ENCODE measurements around the gene DIAPH1.

The DIAPH1 gene

DNA sequence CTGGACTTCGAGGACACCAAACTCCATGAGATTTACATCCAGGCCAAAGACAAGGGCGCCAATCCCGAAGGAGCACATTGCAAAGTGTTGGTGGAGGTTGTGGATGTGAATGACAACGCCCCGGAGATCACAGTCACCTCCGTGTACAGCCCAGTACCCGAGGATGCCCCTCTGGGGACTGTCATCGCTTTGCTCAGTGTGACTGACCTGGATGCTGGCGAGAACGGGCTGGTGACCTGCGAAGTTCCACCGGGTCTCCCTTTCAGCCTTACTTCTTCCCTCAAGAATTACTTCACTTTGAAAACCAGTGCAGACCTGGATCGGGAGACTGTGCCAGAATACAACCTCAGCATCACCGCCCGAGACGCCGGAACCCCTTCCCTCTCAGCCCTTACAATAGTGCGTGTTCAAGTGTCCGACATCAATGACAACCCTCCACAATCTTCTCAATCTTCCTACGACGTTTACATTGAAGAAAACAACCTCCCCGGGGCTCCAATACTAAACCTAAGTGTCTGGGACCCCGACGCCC lies 141.7 kb downstream of the DIAPH1 start:
- in situ Hi-C loops (cut with MboI; ENCODE audit: low sequenced_read_pairs, unreplicated experiment) = no loop called here
- no peak for DNase-seq (ENCODE audit: low spot score)
- TF ChIP-seq, protein P1, sequence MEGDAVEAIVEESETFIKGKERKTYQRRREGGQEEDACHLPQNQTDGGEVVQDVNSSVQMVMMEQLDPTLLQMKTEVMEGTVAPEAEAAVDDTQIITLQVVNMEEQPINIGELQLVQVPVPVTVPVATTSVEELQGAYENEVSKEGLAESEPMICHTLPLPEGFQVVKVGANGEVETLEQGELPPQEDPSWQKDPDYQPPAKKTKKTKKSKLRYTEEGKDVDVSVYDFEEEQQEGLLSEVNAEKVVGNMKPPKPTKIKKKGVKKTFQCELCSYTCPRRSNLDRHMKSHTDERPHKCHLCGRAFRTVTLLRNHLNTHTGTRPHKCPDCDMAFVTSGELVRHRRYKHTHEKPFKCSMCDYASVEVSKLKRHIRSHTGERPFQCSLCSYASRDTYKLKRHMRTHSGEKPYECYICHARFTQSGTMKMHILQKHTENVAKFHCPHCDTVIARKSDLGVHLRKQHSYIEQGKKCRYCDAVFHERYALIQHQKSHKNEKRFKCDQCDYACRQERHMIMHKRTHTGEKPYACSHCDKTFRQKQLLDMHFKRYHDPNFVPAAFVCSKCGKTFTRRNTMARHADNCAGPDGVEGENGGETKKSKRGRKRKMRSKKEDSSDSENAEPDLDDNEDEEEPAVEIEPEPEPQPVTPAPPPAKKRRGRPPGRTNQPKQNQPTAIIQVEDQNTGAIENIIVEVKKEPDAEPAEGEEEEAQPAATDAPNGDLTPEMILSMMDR (IDR thresholded peaks at IDR 0.05; ENCODE audit: borderline replicate concordance, control extremely low read depth, extremely low read depth, insufficient read depth, missing control alignments) = no peak

DNA sequence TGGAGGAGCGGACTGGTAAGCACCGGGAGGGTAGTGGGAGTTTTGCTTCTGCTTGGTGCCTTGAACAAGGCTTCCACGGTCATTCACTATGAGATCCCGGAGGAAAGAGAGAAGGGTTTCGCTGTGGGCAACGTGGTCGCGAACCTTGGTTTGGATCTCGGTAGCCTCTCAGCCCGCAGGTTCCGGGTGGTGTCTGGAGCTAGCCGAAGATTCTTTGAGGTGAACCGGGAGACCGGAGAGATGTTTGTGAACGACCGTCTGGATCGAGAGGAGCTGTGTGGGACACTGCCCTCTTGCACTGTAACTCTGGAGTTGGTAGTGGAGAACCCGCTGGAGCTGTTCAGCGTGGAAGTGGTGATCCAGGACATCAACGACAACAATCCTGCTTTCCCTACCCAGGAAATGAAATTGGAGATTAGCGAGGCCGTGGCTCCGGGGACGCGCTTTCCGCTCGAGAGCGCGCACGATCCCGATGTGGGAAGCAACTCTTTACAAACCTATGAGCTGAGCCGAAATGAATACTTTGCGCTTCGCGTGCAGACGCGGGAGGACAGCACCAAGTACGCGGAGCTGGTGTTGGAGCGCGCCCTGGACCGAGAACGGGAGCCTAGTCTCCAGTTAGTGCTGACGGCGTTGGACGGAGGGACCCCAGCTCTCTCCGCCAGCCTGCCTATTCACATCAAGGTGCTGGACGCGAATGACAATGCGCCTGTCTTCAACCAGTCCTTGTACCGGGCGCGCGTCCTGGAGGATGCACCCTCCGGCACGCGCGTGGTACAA lies 142.5 kb downstream of the DIAPH1 start:
- in situ Hi-C loops (cut with MboI; ENCODE audit: low sequenced_read_pairs, unreplicated experiment) = no loop called here
- peak; percentile 56 for DNase-seq (ENCODE audit: low spot score)
- TF ChIP-seq, protein P1 (IDR thresholded peaks at IDR 0.05; ENCODE audit: borderline replicate concordance, control extremely low read depth, extremely low read depth, insufficient read depth, missing control alignments) = no peak

GRCh38 chr5:141475625-141476131 lies 143.1 kb downstream of the DIAPH1 start, which contains the start of gene PCDHGC3:
PCDHGC3 (plus strand) TSS chr5:141475966; CDS start chr5:141476117, 151 bp downstream.
- in situ Hi-C loops (cut with MboI; ENCODE audit: low sequenced_read_pairs, unreplicated experiment) = no loop called here
- DNase-seq (ENCODE audit: low spot score) = peak; percentile 87
- TF ChIP-seq, protein P1 (IDR thresholded peaks at IDR 0.05; ENCODE audit: borderline replicate concordance, control extremely low read depth, extremely low read depth, insufficient read depth, missing control alignments) = peak; percentile 67

GRCh38 chr5:141465351-141465750 lies 153.4 kb downstream of the DIAPH1 start:
- DNase-seq (ENCODE audit: low spot score) = no peak
- in situ Hi-C loops (cut with MboI; ENCODE audit: low sequenced_read_pairs, unreplicated experiment) = no loop called here
- TF ChIP-seq, protein P1 (IDR thresholded peaks at IDR 0.05; ENCODE audit: borderline replicate concordance, control extremely low read depth, extremely low read depth, insufficient read depth, missing control alignments) = no peak
